GM21390 (cell line): ENCODE data around the gene NACAD.

Experiments
- ATAC-seq: cut with Tn5 transposase; IDR thresholded peaks from one replicate; pipeline ENCODE4 v1.9.1; 2021; ENCODE audit not compliant: unreplicated experiment

The NACAD gene

DNA sequence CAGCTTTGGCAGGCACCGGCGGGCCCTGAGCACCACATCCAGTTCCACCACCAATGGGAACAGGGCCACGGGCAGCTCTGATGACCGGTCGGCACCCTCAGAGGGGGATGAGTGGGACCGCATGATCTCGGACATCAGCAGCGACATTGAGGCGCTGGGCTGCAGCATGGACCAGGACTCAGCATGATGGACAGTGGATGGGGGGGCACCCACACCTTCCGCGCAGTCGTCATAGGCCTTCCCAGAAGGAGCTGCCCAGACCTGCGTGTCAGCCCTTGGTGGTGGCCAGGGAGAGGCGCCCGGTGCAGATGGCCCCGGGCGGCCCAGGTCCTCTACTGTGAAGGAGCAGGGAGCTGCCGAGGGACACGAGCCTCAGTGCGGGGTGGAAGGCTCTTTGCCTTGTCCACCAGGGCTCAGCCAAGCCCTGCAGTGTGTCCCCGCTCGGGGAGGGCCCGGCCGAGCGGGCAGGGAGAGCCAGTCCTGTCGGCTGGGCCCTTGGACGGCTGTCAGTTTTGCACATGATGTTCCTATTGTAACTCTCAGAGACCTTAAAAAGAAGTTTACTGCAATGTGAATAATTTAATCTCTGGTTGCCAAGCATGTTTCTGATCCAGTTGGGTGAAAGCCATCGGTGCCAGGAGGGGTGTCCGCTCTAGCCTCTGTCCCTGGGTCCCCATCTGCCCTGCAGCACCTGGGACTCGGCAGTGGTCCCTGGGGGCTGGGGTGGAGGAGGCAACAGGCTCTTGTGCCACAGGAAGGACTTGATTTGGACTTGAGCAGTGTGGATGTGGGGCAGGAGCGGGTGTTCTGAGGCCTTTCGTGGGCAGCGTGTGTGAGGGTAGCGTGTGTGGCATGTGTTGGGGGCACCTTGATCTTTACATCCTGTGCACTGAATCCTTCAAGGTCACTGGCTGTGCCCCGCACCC is 12.6 kb downstream of the NACAD start:
- ATAC-seq = no peak

- no peak for ATAC-seq
These were observed 13.5 kb downstream of the NACAD start for GRCh38 chr7:45075355-45075644.

GRCh38 chr7:45074528-45075354 is 14.0 kb downstream of the NACAD start:
- ATAC-seq = no peak

DNA sequence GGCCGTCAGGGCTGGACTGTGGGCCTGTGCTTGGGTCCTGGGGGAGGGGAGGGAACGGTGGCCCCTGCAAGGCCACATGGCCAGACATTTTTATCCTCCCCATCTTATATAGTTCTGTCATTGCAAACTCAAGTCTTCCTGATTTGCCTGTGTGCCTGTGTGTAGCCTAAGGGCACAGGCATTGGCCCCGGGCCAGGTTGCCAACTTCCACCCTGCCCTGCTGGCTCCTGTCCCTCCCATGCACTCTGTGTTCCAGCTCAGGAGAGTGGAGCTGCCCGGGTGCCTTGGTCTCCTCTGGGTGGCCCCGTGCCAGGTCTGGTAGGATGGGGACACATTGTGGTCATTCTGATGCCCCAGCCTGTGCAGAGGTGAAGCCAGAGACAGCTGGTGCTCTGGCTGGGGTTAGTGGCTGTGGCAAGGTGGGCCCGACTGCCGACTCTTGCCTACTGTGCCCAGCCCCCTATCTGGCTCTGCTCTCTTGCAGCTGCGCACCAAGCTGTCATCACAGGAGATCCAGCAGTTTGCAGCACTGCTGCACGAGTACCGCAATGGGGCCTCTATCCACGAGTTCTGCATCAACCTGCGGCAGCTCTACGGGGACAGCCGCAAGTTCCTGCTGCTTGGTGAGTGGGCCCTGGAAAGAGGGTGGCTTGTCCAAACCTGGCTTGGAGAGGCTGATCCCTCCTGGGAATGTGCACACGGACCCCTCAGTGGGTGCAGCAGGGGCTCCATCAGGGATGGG is 14.8 kb downstream of the NACAD start:
- no peak for ATAC-seq

DNA sequence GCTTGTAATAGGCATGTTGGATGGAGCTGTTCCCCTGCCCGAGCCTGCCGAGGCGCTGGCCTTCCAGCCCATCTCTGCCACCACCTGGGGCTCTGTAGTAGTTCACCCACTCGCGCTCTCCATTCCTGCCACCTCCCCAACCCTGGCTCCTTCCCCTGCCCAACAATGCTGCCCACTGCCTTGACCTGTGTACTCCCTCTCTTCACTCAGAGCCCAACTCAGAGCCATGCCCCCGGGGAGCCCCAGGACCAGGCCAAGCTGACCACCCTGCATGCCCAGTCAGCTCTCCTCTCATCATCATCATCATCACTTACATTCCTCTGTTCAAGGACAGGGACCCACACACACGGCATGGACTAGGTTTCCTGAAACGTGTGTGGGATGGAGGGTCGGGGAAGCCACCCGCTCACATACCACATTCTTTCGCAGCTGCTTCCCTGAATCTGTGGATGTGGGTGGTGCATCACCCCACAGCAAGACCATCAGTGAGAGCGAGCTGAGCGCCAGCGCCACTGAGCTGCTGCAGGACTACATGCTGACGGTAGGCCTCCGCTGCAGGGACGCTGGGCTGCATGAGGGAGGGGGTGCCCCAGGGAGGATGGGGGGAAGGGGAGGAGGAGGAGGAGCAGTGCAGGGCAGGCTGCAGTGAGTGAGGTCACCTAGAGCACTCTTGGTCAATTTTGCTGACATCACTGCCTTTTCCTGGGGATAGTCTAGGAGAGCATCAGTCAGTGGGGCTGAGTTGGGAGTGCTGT is 15.6 kb downstream of the NACAD start:
- ATAC-seq = no peak

DNA sequence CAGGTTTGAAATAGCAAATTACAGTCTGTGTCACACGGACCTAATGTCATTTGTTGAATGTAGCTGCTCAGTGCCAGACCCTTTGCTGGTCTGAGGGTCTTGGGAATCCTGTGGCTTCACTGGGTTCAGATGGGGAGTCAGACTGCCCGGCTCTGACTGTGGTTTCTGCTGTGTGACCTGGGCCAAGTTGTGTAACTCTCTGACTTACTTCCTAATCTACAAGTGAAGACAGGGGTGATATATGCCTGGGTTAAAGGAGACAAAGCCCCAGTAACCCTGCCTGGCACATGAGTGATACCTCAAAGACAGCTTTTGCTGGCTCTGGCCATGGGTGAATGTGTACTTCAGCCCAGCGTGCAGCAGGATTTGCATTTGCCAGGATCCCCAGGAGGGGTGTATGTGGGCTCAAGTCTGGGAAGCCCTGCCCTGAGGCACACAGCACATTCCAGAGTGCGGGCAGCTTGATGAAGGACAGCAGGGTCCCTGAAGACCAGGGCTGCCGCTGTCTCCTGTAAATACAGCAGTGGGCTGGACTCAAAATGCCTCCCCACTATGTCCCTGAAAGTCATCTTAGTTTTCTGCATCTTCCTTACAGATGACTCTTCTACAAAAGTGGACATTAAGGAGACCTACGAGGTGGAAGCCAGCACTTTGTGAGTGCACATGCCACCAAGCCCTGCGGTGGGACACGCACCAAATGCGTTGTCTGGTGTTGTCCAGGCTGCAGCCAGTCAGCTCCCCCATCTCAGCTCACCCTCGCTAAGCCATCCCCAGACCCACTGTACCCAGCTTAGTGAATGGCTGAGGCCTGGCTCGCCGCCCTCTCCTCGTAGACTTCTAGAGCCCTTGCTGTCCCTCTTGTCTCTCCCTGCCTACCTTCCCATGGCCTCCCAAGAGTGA is 16.4 kb downstream of the NACAD start:
- ATAC-seq = no peak

- ATAC-seq = no peak
These were observed 17.2 kb downstream of the NACAD start for GRCh38 chr7:45071528-45071927.

DNA sequence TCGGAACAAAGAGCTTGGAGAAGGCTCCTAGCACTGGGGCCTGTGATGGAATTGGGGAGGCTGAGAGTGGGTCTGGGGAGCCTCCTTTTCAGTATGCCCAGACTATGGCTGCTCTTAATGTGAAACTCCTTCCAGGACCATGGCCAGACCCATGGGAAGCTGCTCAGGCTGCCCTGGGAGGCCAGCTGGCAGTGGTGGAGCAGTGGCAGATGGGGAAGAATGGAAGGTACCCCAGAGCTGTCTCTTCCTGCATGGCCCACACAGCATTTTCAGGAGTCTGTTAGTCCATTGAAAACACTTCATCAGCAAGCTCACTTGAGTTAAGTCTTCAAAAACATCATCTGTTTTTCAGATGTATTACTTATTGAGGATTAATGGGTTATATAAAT is 18.5 kb downstream of the NACAD start:
- ATAC-seq = no peak

DNA sequence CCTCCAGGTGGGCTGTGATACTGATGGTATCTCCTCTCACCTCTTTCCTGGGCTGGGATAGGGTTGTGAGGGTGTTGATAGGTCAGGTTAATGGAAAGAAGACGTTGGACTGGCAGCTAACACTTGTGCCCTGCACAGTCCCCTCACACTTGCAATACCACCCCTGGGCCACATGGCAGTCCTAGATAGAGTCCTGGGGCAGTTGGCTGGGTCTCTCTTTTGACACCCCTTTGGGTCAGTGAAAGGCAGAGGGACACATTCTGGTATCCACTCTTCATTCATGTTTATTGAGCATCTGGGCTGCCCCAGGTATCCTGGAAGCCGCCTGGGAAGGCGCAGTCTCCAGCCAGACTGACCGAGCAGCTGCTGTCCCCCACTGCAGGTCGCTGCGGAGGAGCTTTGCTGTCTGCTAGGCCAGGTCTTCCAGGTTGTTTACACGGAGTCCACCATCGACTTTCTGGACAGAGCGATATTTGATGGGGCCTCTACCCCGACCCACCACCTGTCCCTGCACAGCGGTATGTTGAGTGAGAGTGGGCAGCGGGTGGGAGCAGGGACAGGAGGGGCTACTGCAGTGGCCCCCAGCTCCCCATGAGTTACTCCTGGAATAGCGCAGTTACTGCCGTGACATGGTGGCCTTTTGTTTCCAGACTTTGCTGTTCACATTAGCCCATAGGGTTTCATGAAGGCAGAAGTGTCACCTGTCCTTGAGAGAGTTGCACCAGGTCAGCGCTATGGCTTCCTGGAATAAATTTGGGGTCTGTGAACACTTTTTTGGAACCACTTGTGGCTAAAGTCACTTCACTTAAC is 19.1 kb downstream of the NACAD start:
- ATAC-seq = no peak

DNA sequence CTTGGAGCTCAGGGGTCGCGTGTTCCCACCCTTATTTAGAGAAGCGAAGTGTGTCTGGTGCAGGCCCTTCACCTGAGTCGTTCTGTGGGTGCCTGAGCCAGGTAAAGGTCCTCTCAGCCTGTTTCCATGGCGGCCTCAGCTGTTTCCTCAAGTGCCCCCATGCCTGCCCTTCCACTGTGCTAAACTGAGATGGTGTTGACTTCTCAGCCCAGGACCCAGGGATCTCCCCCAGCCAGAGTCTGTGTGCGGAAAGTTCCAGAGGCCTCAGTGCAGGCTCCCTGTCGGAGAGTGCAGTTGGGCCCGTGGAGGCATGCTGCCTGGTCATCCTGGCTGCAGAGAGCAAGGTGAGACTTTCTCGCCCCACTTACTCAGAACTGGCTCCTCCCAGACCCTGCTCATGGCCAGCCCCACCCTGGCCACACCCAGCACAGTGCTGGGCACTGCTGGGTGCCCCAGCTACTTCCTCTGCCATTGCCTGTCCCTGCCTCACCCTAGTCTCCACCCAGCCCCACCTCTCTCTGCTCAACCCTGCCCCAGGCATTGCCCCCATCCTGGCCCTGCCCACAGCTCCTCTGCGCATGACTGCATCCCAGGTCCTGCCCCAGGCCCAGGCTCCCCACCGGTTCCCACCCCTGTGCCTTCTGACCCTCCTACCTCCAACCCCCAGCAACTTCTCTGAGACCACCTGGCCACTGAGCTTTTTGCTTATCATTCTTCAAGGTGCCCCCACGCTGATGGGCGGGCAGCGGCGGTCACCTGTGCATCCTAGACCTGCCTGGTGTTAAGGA is 20.3 kb downstream of the NACAD start:
- ATAC-seq = no peak

GRCh38 chr7:45067582-45067981 is 21.2 kb downstream of the NACAD start:
- ATAC-seq = no peak

DNA sequence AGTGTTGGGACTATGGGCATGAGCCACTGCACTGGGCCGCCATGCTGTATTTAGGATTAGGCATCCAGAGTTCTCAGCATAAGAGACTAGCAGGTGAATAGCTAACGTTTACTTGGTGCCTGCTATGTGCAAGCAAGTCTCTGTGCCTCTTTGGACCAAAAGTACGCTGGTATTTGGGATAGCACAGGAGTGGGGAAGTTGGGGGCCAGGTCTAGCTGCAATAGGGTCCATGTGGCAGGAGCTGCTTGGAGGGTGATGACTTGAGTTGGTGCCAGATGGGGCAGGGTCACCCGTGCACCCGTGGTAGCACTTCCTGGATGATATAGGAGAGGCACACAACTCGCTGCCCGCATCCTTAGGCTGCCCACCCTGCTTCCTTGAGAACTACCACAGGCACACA is 22.4 kb downstream of the NACAD start:
- ATAC-seq = no peak

- ATAC-seq = no peak
These were observed 23.5 kb downstream of the NACAD start for GRCh38 chr7:45065031-45065995.

DNA sequence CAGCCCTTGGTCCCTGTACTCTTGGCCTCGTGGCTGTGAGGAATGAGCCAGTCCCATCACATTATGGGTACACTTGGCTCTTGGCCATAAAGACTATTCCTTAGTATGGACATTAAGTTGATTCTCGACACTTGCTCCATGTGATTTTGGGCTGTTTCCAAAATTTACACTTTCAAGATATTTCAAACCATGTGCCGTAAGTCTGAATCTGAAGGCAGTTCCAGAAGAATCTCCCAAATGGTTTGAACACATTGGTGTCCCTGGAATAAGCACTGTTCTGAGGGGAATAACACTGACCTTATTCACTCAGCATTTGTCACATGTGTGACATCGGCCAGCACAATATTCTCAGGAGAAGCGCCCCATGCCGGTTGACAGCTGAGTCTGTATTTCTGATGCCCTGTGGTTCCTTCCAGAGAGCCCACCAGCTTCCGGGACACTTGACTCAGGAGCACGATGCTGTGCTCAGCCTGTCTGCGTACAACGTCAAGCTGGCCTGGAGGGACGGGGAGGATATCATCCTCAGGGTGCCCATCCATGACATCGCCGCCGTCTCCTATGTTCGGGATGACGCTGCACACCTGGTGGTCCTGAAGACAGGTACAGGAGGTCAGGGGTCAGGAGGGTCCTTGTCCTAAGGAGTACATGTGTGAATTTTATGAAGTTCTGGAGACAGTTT is 24.6 kb downstream of the NACAD start:
- ATAC-seq = no peak

DNA sequence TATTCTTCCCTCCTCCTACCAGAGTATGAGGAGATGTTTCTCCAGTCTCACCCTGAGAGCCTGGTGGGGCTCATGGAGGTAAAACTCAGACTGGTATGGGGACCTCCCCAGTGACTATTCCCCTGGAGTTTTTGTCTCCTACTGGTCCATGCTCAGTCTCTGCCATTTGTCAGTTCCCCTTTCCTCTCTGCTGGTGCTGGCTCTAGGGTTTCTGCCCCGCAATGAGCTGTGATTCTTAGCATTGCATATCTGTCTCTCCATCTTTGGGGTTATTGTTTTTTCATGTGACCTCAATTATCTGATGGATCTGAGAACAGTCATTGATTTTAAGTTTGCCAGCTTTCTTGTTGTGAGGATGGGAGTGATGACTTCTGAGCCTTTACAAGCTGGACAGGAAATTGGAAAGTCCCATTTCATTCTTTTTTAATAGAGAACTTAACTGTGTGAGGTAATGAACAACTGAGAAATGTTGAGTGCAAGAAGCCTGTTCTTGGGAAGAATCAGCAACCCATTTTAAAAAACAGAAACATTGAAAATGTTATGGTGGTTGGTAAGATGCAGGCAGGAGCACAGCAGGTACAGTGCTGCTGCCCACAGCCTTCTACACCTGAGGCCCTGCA is 26.9 kb downstream of the NACAD start:
- no peak for ATAC-seq

DNA sequence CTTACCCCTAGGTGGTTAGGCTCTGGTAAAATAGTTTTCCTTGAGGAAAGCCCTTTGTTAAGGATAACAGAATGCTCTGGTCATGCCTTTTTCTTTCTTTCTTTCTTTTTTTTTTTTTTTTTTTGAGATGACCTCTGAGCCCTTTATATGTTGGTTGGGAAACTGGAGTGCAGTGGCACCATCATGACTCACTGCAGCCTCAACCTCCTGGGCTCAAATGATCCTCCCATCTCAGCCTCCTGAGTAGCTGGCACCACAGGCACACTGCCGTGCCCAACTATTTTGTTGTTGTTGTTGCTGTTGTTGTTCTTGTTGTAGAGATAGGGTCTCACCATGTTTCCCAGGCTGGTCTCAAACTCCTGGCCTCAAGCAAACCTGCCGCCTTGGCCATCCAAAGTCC is 27.4 kb downstream of the NACAD start:
- ATAC-seq = no peak
